ENCODE results near the gene RGS16.

- TF ChIP-seq CTCF (IDR thresholded peaks at IDR 0.05; ENCODE audit: insufficient read depth, low read length), result no peak
- no peak for TF ChIP-seq REST (IDR thresholded peaks at IDR 0.05; ENCODE audit: insufficient replicate concordance, low read depth)
- no peak for TF ChIP-seq POLR2AphosphoS5 (IDR thresholded peaks at IDR 0.05; ENCODE audit: low read depth)
- no peak for TF ChIP-seq SPI1 (IDR thresholded peaks at IDR 0.05; ENCODE audit: borderline replicate concordance, low read depth)
- no peak for TF ChIP-seq GABPA (IDR thresholded peaks at IDR 0.05; ENCODE audit: low read depth)
These were observed 48.7 kb downstream of the RGS16 start for GRCh38 chr1:182555493-182555892.
